T47D (cell line): ENCODE measurements around the gene HOXB8.
A peak's percentile ranks its signal among the peaks of the same experiment; 100 is the strongest.

Source experiments
- DNase-seq, 2 experiments: peaks; one replicate each; pipeline versions ENCODE4 v3.0.0 to v3.0.0-alpha.2; 2011 to 2012; ENCODE audit warnings: low read depth in 1 of 2, low spot score in 1 of 2
- JUND ChIP-seq: IDR thresholded peaks from 2 replicates; pipeline ENCODE4 v1.6.1; 2012; ENCODE audit warnings: low read depth
- in situ Hi-C: cut with HindIII; loops from 2 replicates; pipeline ENCODE4 v1.10.0; 2016; ENCODE audit warnings: low sequenced_read_pairs, low pct_unique_long_range_greater_than_20kb

The HOXB8 gene

DNA sequence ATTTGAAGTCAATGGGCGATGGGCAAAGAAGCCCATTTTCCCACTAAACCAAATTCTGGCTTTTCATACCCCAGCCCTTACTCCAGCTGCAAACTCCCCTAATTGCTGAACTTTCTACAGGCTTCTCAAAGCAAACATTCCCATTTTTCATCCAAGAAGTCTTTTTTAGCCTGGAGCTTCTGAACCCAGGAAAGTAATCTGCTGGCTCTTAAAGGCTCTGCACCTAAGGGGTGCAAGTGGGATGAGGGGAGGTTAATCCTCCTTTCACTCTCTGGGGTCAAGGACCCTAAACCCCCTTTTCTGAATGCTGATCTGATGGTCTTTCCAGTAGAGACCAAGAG, 6.6 kb downstream of the HOXB8 start:
- no peak for DNase-seq
- in situ Hi-C loops: no loop called here
- TF ChIP-seq JUND: no peak

GRCh38 chr17:48606892-48607614, 8.0 kb downstream of the HOXB8 start:
- DNase-seq: no peak
- in situ Hi-C loops: no loop called here
- no peak for TF ChIP-seq JUND

DNA sequence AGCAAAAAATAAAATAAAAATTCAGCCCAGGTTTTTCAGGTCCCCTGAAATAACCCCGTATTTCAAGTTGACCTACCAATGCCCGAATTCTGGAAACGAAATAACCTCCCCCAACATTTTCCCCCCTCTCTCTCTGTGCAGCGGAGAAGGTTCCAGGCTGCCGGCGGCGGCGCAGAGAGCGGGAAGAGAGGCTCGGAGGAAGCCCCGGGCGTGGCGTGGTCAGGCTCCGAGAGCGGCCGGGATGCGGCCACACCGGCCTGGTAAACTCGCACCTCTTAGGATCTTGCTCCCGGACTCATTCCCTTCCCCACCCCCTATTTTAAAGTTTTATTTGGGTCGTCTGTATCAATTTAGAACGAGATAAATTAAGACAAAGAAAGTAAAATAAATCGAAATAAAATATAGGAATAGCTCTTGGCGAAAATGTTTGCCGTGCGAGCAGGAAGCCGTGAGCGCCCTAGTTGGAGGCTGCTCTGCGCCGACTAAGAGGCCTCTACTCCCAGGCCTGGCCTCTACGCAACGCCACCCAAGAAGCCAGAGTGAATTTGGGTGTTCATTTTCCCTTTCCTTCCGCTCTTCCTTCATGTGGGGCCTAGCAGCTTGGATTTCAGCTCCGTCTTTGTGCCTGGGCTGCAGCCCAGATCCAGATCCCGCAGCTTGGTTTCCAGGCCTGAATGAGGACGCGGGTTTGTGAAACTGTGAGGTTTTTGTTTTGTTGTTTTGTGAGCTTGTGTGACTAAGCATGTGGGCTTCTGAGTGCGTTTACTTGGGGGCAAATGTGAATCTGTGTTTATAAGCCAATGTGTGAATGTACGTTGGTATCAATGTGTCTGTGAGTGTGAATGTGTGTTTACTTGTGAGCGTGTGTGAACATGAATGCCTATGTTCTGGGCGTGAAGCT, 8.9 kb downstream of the HOXB8 start:
- DNase-seq: no peak
- in situ Hi-C loops: no loop called here
- TF ChIP-seq JUND: no peak

DNA sequence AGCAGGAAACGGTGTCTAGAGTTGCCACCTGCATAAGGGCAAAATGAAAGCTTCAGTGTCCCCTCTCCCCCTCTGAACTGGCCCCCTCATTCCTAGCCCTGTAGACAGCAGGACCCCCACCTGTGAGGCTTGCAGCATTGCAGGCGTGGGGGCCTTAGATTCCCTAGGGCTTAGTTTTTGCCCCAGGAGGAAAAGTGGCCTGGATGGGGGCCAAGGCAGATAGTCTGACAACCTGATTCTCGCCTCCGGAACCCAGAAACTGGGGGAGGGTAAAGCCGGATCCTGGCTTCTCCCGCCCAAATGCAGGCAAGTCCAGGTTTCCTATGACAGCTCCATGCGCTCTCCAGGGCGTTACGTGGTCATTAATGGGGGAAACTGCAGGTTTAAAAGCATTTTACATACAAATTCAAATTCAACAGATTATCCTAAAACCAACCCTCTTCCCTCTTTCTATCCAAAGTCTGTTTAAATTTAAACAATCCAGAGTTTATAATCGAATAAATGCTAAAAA, 9.6 kb downstream of the HOXB8 start:
- in situ Hi-C loops: no loop called here
- DNase-seq: no peak
- no peak for TF ChIP-seq JUND

- in situ Hi-C loops: no loop called here
- TF ChIP-seq JUND: no peak
- DNase-seq: no peak
Measured at GRCh38 chr17:48604770-48605329, 10.2 kb downstream of the HOXB8 start, which contains the start of gene HOXB6. Gene HOXB6, minus strand, starts transcription at chr17:48604986. Its CDS starts 6,836 bp downstream, at chr17:48598150.

GRCh38 chr17:48603959-48604769, 10.9 kb downstream of the HOXB8 start:
- in situ Hi-C loops: no loop called here
- DNase-seq: peak in 1 of 2 experiments; percentile 49
- no peak for TF ChIP-seq JUND

DNA sequence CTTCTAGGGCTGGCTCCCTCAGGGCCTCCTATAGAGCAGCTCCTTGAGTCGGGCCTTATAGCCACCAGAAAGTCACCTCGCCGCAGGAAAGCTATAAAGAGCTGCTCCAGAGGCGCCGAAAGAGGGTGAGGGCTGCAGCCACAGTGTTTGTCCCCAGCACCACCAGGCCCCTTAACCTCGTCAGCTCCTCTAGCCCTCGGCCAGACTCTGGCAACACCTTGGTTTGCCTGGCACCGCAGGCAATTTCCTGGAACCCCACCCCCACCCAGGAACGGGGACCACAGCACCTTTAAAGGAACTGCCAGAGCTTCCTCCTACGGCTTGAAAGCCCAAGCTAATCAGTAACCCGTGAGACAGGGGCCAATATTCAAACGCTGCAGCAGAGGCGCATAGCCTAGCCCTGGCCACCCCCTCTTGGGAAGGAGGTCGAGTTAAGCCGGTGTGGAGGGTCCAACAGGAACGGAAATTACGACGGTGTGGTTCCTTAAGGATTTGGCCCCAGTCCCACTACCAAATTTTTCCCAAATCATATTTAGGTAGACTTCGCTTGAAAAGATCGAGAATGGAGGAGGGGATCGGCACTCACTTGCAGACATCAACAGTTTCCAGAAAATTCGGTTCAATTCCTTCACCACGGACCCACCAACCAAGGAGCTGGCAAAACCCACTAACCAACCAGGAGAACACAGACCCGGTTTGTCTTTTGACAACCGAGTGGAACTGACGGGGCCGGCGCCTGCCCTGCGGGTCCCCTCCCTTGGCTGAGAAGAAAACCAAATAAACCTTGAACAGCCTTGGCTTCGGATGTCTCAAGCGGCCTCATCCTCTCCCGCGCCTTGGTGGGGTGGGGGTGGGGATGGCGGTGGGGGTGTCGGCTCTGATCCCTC, 13.3 kb downstream of the HOXB8 start:
- in situ Hi-C loops: no loop called here
- TF ChIP-seq JUND: no peak
- no peak for DNase-seq

DNA sequence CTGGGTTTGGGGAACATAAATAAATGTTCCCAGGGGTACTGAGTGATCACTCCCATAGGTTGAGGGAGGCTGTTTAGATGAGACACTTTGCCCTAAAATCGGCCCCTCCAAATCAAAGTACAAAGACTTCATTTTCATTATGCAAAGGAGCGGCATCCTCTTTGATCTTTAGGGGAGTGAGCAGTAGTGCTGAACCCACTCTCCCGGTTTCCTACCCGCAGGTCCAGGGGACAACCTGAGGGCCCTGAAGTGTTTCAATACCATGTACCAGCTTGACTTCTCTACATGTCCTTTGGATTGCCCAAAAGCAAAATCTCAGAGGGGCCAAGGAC, 13.9 kb downstream of the HOXB8 start:
- in situ Hi-C loops: no loop called here
- TF ChIP-seq JUND: no peak
- no peak for DNase-seq

- TF ChIP-seq JUND: no peak
- in situ Hi-C loops: no loop called here
- no peak for DNase-seq
Measured at GRCh38 chr17:48600244-48601098, 14.6 kb downstream of the HOXB8 start.

DNA sequence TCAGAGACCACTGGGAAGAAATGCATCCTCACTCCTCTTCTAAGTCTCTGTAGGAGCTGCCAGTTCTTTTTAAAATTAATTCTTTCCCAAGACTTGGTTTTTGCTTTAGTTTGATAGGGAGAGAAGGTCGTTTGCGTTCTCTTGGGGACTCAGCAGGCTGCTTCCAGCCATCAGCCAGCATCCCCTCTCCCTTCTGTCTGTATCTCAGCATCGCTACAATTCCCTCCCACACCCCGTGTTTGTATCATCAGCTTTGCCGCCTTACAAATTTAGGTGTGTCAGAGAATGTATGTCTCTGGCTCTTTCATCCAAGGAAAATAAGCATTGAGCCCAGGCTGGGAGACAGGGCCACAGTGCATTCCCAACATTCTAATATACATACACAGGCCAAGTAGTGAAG, 15.7 kb downstream of the HOXB8 start:
- DNase-seq: no peak
- in situ Hi-C loops: no loop called here
- TF ChIP-seq JUND: no peak

- in situ Hi-C loops: no loop called here
Measured at GRCh38 chr17:48598736-48599135, 16.4 kb downstream of the HOXB8 start.

More at GRCh38 chr17:48598736-48599135, 16.4 kb downstream of the HOXB8 start:
- no peak for DNase-seq
- no peak for TF ChIP-seq JUND
